ENCODE data around the gene WFDC12. TPM values are rescaled to one million over a fixed set of nuclear protein-coding genes. Genes with fewer than 3 reads are reported as not detected.

The WFDC12 gene, protein sequence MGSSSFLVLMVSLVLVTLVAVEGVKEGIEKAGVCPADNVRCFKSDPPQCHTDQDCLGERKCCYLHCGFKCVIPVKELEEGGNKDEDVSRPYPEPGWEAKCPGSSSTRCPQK
- total RNA-seq = not detected

GRCh38 chr20:45124365-45124764 is at the start of gene WFDC12:
TSS of gene WFDC12 (minus strand) at chr20:45124465. CDS start at chr20:45124447, 18 bp downstream.

DNA sequence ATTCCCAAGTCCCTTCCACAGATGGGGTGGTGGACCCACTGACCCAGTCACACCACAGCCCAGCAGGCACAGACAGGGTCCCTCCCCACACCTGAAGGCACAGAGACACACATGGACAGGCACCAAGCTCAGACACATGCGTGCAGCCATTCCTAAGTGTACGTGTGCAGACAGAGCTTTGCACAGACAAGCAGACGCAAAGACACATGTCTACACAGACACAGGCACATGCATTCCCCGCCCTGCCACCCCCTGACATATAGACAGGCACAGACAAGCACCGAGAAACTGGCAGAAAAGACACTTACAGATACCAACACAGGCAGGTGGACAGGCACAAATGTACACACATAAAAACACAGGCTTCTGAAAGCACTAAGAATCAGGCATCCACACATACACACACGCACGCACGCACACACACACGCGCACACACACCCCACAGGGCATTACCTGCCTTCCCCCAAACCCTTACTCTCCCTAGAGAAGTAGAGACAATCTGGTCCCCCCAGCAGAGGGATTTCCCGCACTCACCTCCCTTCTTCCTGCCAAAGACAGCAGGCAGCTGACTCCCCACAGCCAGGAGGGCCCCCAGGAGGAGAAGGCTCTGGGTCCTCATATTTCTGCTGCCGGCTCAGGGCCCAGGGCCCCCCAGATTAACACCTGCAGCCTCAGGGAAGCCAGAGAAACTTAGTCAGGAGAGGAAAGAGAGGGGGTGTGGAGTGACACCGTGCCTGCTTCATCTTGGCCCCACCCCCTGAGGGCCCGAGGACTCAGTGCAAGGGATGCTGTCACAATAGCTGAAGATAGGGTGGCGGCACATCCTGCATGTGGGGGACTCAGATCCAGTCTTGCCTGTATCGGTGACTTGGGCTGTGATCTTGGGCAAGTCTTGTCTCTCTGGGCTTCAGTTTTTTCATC is 9.5 kb downstream of the WFDC12 start, which contains the start of gene WFDC5:
Gene WFDC5 (minus strand): TSS at position 710 of the 921 bp plus-strand sequence. CDS start 91 bp downstream, at position 619.

GRCh38 chr20:45100563-45101245 is 23.6 kb downstream of the WFDC12 start, which contains the start of gene KCNS1:
TSS of gene KCNS1 (minus strand) at chr20:45101127. CDS start at chr20:45099236, 1,891 bp downstream.

Other genes starting within 250 kb of the WFDC12 start
- gene YWHAB, start 238.8 kb downstream of the WFDC12 start, total RNA-seq = 100 to 1,000 TPM; 270 to 282 TPM
- 10 to 100 TPM; 53.7 to 65.1 TPM for gene PABPC1L, start 214.4 kb downstream of the WFDC12 start, total RNA-seq
- gene TOMM34, start 164.1 kb downstream of the WFDC12 start, total RNA-seq = 10 to 100 TPM; 14.0 to 14.5 TPM
- 100 to 1,000 TPM; 195 to 201 TPM for gene STK4, start 158.0 kb downstream of the WFDC12 start, total RNA-seq
- gene KCNS1, start 23.3 kb downstream of the WFDC12 start, total RNA-seq = under 1 TPM; 0.12 to 0.13 TPM
- gene WFDC5, start 9.3 kb downstream of the WFDC12 start, total RNA-seq = not detected
- not detected for gene PI3, start 50.4 kb upstream of the WFDC12 start, total RNA-seq
- not detected for gene SEMG1, start 82.6 kb upstream of the WFDC12 start, total RNA-seq
- gene SEMG2, start 96.9 kb upstream of the WFDC12 start, total RNA-seq = not detected
- not detected for gene SLPI, start 130.1 kb upstream of the WFDC12 start, total RNA-seq
- gene RBPJL, start 182.4 kb upstream of the WFDC12 start, total RNA-seq = not detected
- gene MATN4, start 183.8 kb upstream of the WFDC12 start, total RNA-seq = not detected
- gene SDC4, start 224.0 kb upstream of the WFDC12 start, total RNA-seq = 1 to 10 TPM; 5.6 to 6.0 TPM
- gene SYS1, start 238.7 kb upstream of the WFDC12 start, total RNA-seq = 10 to 100 TPM; 24.8 to 25.4 TPM

Data from activated naive CD4-positive, alpha-beta T cell treated with anti-CD3 and anti-CD28 coated beads, Interleukin-2, amount 10 ng/mL, durations not matched to agents 5 hours and 36 hours (primary cell).